ENCODE data around the gene GAB2.

- no peak for TF ChIP-seq CTCF (IDR thresholded peaks at IDR 0.05)
- TF ChIP-seq POLR2A (IDR thresholded peaks at IDR 0.05), result no peak
Measured at GRCh38 chr11:78451371-78452150, 33.9 kb upstream of the GAB2 start.
